ENCODE data around the gene GNAT3.

Gene GNAT3

DNA sequence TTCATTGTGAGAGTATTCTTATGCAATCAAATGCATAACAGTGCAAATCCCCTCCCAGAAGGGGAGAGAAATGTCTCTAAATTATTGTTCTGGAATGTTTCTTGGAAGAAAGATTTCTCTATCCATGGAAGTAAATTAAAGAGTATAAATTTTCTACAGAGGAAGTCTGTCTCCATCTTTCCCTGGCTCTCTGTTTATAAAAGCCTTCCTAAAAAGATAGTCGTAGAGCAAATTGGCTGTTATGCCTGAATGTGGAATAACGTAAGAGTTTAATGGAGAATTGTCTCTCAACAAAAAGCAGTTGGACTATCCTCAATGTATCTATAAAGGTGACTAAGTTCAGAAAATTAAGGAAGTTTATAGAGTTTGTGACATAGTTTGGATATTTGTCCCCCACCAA lies 76.3 kb downstream of the GNAT3 start:
- Mint-ChIP-seq H3K9me3 (no peaks in the 10 kb centered on the region), H3K4me3 (no peak overlapping the region), H3K27ac (no peak overlapping the region), H3K4me1 (ENCODE audit: low read depth) (no peaks in the 10 kb centered on the region), H3K36me3 (ENCODE audit: low read depth) (no peaks in the 10 kb centered on the region), H3K27me3 (ENCODE audit: low read depth) (no peaks in the 10 kb centered on the region)
- no peak for DNase-seq (ENCODE audit: low spot score)

DNA sequence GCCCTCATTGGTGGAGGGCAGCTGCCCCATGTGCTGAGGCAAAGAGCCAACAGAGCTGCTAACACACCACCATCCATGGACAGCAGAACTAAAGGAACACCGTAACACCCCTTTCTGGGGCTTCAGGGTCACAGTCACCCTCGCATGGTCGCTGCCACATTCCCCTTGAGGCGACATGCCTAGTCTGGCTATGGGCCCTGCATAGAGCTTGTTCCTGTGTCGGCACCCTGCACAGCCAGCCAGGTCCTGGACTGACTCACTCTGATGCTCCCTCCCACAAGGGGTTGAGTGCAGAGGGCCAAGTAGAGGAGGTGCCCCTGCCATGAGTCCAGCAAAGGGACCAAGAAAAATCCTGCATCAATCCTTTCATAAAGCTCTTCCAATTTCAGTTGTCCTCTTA lies 77.8 kb downstream of the GNAT3 start:
- Mint-ChIP-seq H3K4me1 (ENCODE audit: low read depth) (no peaks in the 10 kb centered on the region), H3K27ac (no peak overlapping the region), H3K36me3 (ENCODE audit: low read depth) (no peaks in the 10 kb centered on the region), H3K4me3 (no peak overlapping the region), H3K9me3 (no peaks in the 10 kb centered on the region), H3K27me3 (ENCODE audit: low read depth) (no peaks in the 10 kb centered on the region)
- no peak for DNase-seq (ENCODE audit: low spot score)

DNA sequence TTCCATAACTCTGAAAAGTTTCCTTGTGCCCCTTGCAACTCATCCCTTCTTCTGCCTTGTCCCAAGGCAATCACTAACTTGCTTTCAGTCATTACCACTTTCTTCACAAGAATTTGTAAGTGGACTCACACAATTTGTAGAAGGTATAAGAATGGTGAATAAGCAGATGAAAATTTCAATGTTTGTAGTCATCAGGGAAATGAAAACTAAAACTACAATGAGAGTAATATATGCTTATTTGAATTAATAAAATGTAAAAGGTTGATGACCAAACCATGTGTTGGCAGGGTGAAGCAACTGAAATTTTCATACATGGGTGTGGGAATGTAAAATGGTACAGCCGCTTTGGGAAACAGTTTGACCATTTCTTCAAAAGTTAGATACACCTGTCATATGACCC lies 79.7 kb downstream of the GNAT3 start:
- Mint-ChIP-seq H3K27ac (no peak overlapping the region), H3K4me3 (no peak overlapping the region), H3K27me3 (ENCODE audit: low read depth) (no peaks in the 10 kb centered on the region), H3K9me3 (no peaks in the 10 kb centered on the region), H3K4me1 (ENCODE audit: low read depth) (no peaks in the 10 kb centered on the region), H3K36me3 (ENCODE audit: low read depth) (no peaks in the 10 kb centered on the region)
- DNase-seq (ENCODE audit: low spot score), result no peak

DNA sequence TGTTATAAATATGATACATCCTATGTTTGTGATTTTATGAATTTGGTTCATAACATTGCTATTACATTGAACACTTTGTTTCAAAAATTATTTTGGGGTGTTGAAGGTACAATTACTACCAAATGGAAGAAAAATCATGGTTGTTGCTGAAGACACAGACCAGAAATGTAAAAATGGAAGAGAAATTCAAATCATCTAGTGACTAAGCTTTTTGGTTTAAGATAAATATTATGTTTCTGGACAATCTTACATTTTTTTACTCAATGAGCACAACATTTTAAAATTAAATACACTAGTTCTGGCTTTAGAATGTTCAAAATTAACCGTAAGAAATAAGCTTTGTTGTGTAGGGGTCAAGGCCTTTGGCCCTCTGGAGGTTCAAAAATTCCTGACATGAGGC lies 82.7 kb downstream of the GNAT3 start:
- Mint-ChIP-seq H3K27ac (no peak overlapping the region), H3K36me3 (ENCODE audit: low read depth) (no peaks in the 10 kb centered on the region), H3K9me3 (no peaks in the 10 kb centered on the region), H3K27me3 (ENCODE audit: low read depth) (no peaks in the 10 kb centered on the region), H3K4me3 (no peak overlapping the region), H3K4me1 (ENCODE audit: low read depth) (no peaks in the 10 kb centered on the region)
- DNase-seq (ENCODE audit: low spot score), result no peak

DNA sequence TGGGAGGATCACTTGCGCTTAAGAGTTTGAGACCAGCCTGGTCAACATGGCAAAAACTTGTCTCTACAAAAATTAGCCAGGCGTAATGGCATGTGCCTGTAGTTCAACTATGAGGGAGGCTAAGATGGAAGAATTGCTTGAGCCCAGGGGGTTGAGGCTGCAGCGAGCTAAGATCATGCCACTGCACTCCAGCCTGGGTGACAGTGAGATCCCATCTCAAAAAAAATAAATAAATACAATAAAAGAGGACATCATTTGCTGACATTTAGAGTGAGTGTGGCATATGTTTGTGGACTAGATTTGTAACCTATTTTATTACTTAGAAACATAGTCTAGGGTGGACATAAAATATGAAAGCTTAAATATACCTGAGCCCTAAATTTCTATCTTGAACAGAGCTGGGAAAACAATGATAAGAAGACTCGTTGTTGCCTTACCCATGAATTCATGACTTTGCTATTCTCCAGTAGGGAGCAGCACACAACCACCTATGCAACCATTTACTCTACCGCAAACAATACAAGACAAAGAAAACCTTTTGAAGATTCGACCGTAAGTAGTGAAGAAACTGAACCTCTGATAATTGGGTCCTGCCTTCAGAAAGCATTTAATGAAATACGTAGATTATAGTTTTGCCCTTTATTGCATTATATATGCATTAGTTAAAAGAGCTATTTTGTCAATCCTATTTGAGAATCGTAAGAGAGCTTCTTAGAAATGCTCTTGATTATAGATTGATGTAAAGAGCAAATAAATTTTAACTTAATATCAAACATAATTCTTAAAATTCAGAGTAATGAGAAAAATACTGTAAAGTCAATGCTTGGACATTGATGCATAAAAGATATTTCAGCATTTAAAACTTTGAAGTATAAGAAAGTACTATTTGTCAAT lies 83.5 kb downstream of the GNAT3 start:
- no peaks in the 10 kb centered on the region for H3K4me1 Mint-ChIP-seq (ENCODE audit: low read depth)
- no peak overlapping the region for H3K27ac Mint-ChIP-seq
- no peaks in the 10 kb centered on the region for H3K27me3 Mint-ChIP-seq (ENCODE audit: low read depth)
- no peaks in the 10 kb centered on the region for H3K9me3 Mint-ChIP-seq
- H3K4me3 Mint-ChIP-seq, result no peak overlapping the region
- DNase-seq (ENCODE audit: low spot score), result no peak
- no peaks in the 10 kb centered on the region for H3K36me3 Mint-ChIP-seq (ENCODE audit: low read depth)

DNA sequence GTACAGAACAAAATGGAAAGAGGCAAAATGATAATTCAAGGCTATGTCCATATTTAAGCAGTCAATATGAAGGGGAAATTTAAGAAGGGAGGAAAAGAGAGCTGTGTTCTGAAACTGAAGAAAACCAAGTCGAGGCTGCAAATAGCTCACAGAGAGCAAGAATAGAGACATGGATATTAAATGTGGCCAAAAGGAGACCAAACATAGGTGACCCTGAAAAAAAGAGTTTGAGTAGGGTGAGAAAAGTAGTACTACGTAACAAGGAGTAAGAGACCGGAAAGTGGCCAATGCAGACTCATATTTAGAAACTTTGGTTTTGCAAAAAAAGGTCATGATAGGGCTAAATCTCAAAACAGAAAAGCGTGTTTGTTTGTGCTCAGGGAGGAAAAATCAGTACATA lies 84.6 kb downstream of the GNAT3 start:
- no peak for DNase-seq (ENCODE audit: low spot score)
- H3K27ac Mint-ChIP-seq, result no peak overlapping the region
- no peaks in the 10 kb centered on the region for H3K27me3 Mint-ChIP-seq (ENCODE audit: low read depth)
- H3K4me1 Mint-ChIP-seq (ENCODE audit: low read depth), result no peaks in the 10 kb centered on the region
- no peak overlapping the region for H3K4me3 Mint-ChIP-seq
- H3K36me3 Mint-ChIP-seq (ENCODE audit: low read depth), result no peaks in the 10 kb centered on the region
- no peaks in the 10 kb centered on the region for H3K9me3 Mint-ChIP-seq

DNA sequence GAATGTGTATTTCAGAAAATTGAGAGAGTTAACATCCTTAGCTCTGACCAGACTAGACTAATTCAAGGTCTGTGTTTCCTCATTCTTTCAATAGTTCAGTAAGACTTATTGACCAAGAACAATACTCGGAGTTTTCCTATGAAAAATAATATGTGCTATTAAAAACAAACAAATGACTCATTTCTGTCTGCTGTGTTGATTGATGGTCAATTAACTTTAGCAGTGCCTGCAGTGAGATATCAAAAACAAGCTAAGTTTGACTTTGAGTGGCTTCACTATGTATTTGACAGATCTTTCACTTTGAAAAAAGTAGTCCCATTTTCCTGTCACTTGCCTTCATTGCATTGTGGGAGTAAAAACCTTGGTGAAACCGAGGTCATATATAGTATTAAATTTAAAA lies 91.0 kb downstream of the GNAT3 start:
- H3K4me1 Mint-ChIP-seq (ENCODE audit: low read depth), result no peaks in the 10 kb centered on the region
- no peak overlapping the region for H3K27ac Mint-ChIP-seq
- no peaks in the 10 kb centered on the region for H3K27me3 Mint-ChIP-seq (ENCODE audit: low read depth)
- H3K9me3 Mint-ChIP-seq, result no peaks in the 10 kb centered on the region
- no peak for DNase-seq (ENCODE audit: low spot score)
- no peaks in the 10 kb centered on the region for H3K36me3 Mint-ChIP-seq (ENCODE audit: low read depth)
- no peak overlapping the region for H3K4me3 Mint-ChIP-seq

DNA sequence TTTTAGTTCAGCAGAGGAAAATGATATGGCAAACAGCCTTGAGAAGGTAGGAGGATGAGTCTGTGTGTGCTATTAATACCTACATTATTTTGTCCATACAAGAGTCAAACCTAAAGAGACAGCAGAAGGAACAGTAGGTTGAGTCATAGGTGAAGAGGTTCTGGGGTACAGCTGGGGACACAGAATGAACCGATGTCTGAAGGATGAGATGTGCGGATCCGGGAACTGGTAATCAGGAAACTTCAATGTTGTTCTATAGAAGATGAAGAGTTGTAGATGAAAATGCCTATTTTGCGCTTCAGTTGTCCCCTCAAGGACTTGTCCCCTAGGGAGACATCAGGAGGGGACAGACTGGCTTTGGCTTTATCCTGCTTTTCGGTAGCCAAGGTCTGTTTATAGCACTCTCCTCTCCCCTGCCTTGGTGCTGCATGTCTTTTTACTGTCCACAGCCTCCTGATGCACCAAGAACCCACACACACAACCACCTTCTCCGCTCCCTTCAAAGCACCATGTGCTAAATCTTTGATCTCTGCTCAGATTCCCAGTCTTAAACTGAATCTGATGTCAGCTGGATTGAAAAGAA lies 94.6 kb downstream of the GNAT3 start:
- H3K4me3 Mint-ChIP-seq, result no peak overlapping the region
- no peaks in the 10 kb centered on the region for H3K9me3 Mint-ChIP-seq
- no peaks in the 10 kb centered on the region for H3K4me1 Mint-ChIP-seq (ENCODE audit: low read depth)
- no peak for DNase-seq (ENCODE audit: low spot score)
- H3K27me3 Mint-ChIP-seq (ENCODE audit: low read depth), result peaks cover 2% of the 10 kb centered on the region
- no peaks in the 10 kb centered on the region for H3K36me3 Mint-ChIP-seq (ENCODE audit: low read depth)
- no peak overlapping the region for H3K27ac Mint-ChIP-seq

DNA sequence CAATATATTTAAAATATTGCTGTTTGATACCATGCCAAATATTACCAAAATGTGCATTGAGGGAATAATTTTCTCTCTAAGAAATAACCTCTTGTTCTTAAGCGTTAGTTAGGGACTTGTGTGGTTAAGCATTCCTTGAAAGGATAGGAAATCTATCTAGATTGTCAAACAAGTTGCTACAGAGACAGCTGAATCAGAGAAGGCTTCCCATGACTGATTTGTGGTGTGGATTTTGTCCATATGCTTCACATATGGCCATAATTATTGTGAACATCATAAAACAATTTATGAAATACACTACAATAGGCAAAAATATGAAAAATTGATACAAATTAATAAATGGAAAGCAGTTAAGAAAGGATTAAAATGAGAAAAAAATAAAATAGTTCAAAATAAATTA lies 96.3 kb downstream of the GNAT3 start:
- no peak for DNase-seq (ENCODE audit: low spot score)
- no peak overlapping the region for H3K4me3 Mint-ChIP-seq
- no peaks in the 10 kb centered on the region for H3K36me3 Mint-ChIP-seq (ENCODE audit: low read depth)
- H3K4me1 Mint-ChIP-seq (ENCODE audit: low read depth), result no peaks in the 10 kb centered on the region
- H3K27me3 Mint-ChIP-seq (ENCODE audit: low read depth), result peaks cover 2% of the 10 kb centered on the region
- H3K27ac Mint-ChIP-seq, result no peak overlapping the region
- no peaks in the 10 kb centered on the region for H3K9me3 Mint-ChIP-seq

DNA sequence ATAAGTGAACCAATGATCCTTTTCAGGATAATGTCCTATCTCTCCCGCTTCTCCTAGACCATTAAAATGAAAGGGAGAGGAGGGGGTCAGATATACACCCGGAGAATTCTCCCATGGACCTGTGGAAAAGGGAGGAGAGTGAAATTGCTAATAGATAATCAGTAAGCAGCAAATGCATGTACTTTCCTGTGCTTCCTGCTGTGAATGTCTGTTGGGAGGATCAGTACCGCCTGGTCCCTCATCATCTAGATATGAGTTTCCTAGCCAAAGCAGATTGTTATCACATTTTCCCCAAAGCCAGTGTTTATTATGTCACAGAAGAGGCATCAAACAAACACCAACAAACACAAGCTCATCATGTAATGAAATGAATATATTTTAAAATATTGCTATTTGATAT lies 96.8 kb downstream of the GNAT3 start:
- Mint-ChIP-seq H3K36me3 (ENCODE audit: low read depth) (no peaks in the 10 kb centered on the region), H3K4me1 (ENCODE audit: low read depth) (no peaks in the 10 kb centered on the region), H3K27ac (no peak overlapping the region), H3K27me3 (ENCODE audit: low read depth) (peaks cover 2% of the 10 kb centered on the region), H3K4me3 (no peak overlapping the region), H3K9me3 (no peaks in the 10 kb centered on the region)
- no peak for DNase-seq (ENCODE audit: low spot score)

DNA sequence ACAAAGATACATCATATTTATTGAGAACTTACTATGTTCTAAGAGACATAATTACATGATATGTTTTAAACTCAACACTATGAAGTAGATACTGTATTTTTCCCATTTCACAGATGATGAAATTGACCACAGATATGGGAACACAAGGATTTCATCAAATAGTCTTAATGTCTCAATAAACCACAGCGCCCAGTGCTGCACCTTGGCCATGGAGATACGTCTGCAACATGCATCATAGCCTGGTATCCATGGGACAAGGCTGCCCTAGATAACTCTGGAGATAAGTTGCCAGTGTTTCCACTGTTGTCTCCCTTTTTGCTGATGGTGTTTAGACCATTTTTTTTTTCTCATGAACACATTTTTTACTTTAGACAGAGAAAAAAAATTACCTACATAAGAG lies 97.5 kb downstream of the GNAT3 start:
- Mint-ChIP-seq H3K36me3 (ENCODE audit: low read depth) (no peaks in the 10 kb centered on the region), H3K4me3 (no peak overlapping the region), H3K27me3 (ENCODE audit: low read depth) (peaks cover 2% of the 10 kb centered on the region), H3K4me1 (ENCODE audit: low read depth) (no peaks in the 10 kb centered on the region), H3K9me3 (no peaks in the 10 kb centered on the region), H3K27ac (no peak overlapping the region)
- no peak for DNase-seq (ENCODE audit: low spot score)

DNA sequence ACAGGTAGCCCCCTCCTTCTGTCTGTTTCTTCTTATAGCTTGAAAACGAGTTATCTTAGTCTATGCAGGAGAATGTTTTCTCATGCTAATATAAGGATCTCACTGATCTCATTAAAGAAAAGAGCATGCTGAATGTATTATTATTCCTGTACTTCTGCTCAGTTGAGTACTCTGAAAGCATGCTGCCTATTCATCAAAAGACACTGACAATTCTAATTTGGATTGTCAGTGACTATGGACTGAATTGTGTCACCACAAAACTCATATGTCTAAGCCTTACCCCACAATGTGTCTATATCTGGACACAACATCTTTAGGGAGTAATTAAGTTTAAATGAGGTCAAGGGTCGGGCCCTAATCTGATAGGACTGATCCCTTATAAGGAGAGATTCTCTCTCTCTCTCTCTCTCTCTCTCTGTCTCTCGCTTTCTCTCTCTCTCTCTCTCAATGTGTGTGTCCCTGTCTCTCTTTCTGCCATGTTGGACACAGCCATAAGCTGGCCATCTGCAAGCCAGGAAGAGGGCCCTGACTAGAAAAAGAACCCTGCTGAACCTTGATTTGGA lies 98.4 kb downstream of the GNAT3 start:
- DNase-seq (ENCODE audit: low spot score), result no peak
- Mint-ChIP-seq H3K4me3 (no peak overlapping the region), H3K27ac (no peak overlapping the region), H3K36me3 (ENCODE audit: low read depth) (no peaks in the 10 kb centered on the region), H3K4me1 (ENCODE audit: low read depth) (no peaks in the 10 kb centered on the region), H3K27me3 (ENCODE audit: low read depth) (peaks cover 2% of the 10 kb centered on the region), H3K9me3 (no peaks in the 10 kb centered on the region)

DNA sequence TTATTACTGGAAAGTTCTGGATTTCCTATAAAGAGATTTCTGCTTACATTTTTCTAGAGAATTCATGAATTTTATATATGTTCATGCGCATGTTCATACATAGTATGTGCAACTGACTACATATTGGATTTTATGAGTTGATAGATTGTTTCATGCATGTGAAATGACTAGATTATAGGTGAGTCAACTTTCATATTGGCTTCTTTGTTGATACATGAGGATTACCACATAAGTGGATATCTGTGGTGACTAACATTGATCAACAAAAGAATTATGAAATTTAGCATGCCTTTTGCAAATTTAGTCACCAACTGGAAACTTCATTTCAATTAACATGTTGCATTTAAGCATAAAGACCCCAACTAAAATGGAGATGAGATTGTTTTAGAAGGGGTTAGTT lies 99.0 kb downstream of the GNAT3 start:
- Mint-ChIP-seq H3K27ac (no peak overlapping the region), H3K27me3 (ENCODE audit: low read depth) (peaks cover 2% of the 10 kb centered on the region), H3K4me1 (ENCODE audit: low read depth) (no peaks in the 10 kb centered on the region), H3K9me3 (no peaks in the 10 kb centered on the region), H3K36me3 (ENCODE audit: low read depth) (no peaks in the 10 kb centered on the region), H3K4me3 (no peak overlapping the region)
- DNase-seq (ENCODE audit: low spot score), result no peak

DNA sequence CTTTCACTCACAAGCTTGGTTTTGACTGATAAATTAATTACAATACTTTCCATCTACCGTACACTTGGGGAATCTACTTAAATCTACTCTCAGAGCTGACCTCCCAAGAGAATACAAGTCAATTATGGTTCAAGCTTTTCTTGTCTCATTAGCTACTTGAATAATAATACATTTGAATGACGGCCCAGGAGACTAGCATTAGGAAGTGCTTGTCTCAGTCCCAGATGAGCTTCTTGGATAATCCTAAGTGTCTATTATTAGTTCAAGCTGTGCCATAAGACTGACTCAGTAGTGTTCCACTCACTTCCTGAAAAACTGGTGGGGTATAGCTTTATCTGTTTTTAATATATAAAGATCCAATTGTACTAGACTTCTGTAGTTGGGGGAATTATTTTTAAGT lies 100.2 kb downstream of the GNAT3 start:
- no peaks in the 10 kb centered on the region for H3K4me1 Mint-ChIP-seq (ENCODE audit: low read depth)
- peaks cover 2% of the 10 kb centered on the region for H3K27me3 Mint-ChIP-seq (ENCODE audit: low read depth)
- H3K27ac Mint-ChIP-seq, result no peak overlapping the region
- no peaks in the 10 kb centered on the region for H3K36me3 Mint-ChIP-seq (ENCODE audit: low read depth)
- H3K4me3 Mint-ChIP-seq, result no peak overlapping the region
- H3K9me3 Mint-ChIP-seq, result no peaks in the 10 kb centered on the region
- DNase-seq (ENCODE audit: low spot score), result no peak
